ENCODE data around the gene SPSB3.
"Not testable (repeated sequence)": the region's sequence is repeated elsewhere in the genome, so short reads cannot be mapped to it uniquely, and the experiment has no call there.

DNA sequence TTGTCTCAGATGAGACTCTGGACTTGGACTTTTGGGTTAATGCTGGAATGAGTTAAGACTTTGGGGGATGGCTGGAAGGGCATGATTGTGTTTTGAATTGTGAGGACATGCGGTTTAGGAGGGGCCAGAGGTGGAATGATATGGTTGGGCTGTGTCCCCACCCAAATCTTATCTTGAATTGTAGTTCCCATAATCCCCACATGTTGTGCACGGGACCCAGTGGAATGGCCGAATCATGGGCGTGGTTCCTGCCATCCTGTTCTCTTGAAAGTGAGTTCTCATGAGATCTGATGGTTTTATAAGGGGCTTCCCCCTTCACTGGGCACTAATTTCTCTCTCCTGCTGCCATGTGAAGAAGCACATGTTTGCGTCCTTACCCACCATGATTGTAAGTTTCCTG, 16.9 kb upstream of the SPSB3 start:
- not testable (repeated sequence) for TF ChIP-seq CTCF (conservative IDR thresholded peaks at IDR 0.05 in 1 of 2, IDR thresholded peaks at IDR 0.05 in 1 of 2; ENCODE audit: low read depth in 1 of 2, low read length in 2 of 2); EZH2 (IDR thresholded peaks at IDR 0.05; ENCODE audit: low read length, missing control alignments)

All from fibroblast of lung (primary cell).